Brain microvascular endothelial cell (primary cell): ENCODE results near the gene RPTN.

ENCODE experiments used
- DNase-seq: peaks from one replicate; pipeline ENCODE4 v3.0.0-alpha.2; 2020
- H3K27ac ChIP-seq: fragments of 250-450 bp; sonication (Bioruptor Pico); 2 replicates; pipeline ENCODE4 v1.5.1; 2020; ENCODE audit warnings: mild to moderate bottlenecking, moderate library complexity
- H3K27me3 ChIP-seq: fragments of 250-450 bp; sonication (Bioruptor Pico); replicated peaks from 2 replicates; pipeline ENCODE4 v1.5.1; 2020; ENCODE audit warnings: mild to moderate bottlenecking
- H3K36me3 ChIP-seq: fragments of 250-450 bp; sonication (Bioruptor Pico); replicated peaks from 2 replicates; pipeline ENCODE4 v1.5.1; 2020; ENCODE audit warnings: mild to moderate bottlenecking
- H3K4me3 ChIP-seq: 2 replicates; pipeline ENCODE4 v1.5.1; 2011; ENCODE audit warnings: low read depth, mild to moderate bottlenecking, control low read depth, low read length, moderate library complexity
- CTCF ChIP-seq: IDR thresholded peaks from 2 replicates; pipeline ENCODE4 v1.5.1; 2011; ENCODE audit warnings: low read depth, mild to moderate bottlenecking, moderate library complexity, low read length, control low read depth, inconsistent platforms; ENCODE audit errors: missing control alignments
- in situ Hi-C: cut with HindIII; loops from 2 replicates; pipeline ENCODE4 v1.10.0; 2017; ENCODE audit warnings: low sequenced_read_pairs, low pct_ligation_motif_present

Gene RPTN

GRCh38 chr1:152167835-152168534, 9.0 kb upstream of the RPTN start:
- peak overlapping the region; percentile 45 for H3K27ac ChIP-seq
- peak; percentile 91 for DNase-seq
- no peak for TF ChIP-seq CTCF

GRCh38 chr1:152166966-152167365, 7.9 kb upstream of the RPTN start:
- in situ Hi-C loops = no loop called here
- no peaks in the 10 kb centered on the region for H3K27me3 ChIP-seq
- TF ChIP-seq CTCF = no peak
- DNase-seq = no peak
- no peak overlapping the region for H3K27ac ChIP-seq
- H3K4me3 ChIP-seq = no peak overlapping the region
- H3K36me3 ChIP-seq = no peaks in the 10 kb centered on the region

More at GRCh38 chr1:152167835-152168534, 9.0 kb upstream of the RPTN start:
- H3K27me3 ChIP-seq = no peaks in the 10 kb centered on the region
- in situ Hi-C loops = no loop called here
- no peak overlapping the region for H3K4me3 ChIP-seq
- H3K36me3 ChIP-seq = no peaks in the 10 kb centered on the region

- no peak overlapping the region for H3K27ac ChIP-seq
- no peak for DNase-seq
- H3K27me3 ChIP-seq = no peaks in the 10 kb centered on the region
- H3K36me3 ChIP-seq = no peaks in the 10 kb centered on the region
- TF ChIP-seq CTCF = no peak
- in situ Hi-C loops = no loop called here
- no peak overlapping the region for H3K4me3 ChIP-seq
Measured at GRCh38 chr1:152165286-152166077, 6.5 kb upstream of the RPTN start.

- no peaks in the 10 kb centered on the region for H3K27me3 ChIP-seq
- no peak overlapping the region for H3K27ac ChIP-seq
- H3K36me3 ChIP-seq = no peaks in the 10 kb centered on the region
- TF ChIP-seq CTCF = no peak
- in situ Hi-C loops = no loop called here
- no peak overlapping the region for H3K4me3 ChIP-seq
- no peak for DNase-seq
Measured at GRCh38 chr1:152164517-152165136, 5.6 kb upstream of the RPTN start.

- Histone ChIP-seq H3K4me3 (no peak overlapping the region), H3K27ac (no peak overlapping the region), H3K27me3 (no peaks in the 10 kb centered on the region), H3K36me3 (no peaks in the 10 kb centered on the region)
- peak; percentile 65 for DNase-seq
- TF ChIP-seq CTCF = peak; percentile 23
- in situ Hi-C loops = no loop called here
Measured at GRCh38 chr1:152162792-152163463, 3.9 kb upstream of the RPTN start.
